NCI-H345 treated with DMSO at 0.1 percent for 48 hours (cell line): ENCODE results near the gene NACC2.

ENCODE experiments used
- DNase-seq: peaks from one replicate; lab custom pipeline; 2025; ENCODE audit not compliant: unreplicated experiment; lab: John Stamatoyannopoulos, UW

The NACC2 gene

DNA sequence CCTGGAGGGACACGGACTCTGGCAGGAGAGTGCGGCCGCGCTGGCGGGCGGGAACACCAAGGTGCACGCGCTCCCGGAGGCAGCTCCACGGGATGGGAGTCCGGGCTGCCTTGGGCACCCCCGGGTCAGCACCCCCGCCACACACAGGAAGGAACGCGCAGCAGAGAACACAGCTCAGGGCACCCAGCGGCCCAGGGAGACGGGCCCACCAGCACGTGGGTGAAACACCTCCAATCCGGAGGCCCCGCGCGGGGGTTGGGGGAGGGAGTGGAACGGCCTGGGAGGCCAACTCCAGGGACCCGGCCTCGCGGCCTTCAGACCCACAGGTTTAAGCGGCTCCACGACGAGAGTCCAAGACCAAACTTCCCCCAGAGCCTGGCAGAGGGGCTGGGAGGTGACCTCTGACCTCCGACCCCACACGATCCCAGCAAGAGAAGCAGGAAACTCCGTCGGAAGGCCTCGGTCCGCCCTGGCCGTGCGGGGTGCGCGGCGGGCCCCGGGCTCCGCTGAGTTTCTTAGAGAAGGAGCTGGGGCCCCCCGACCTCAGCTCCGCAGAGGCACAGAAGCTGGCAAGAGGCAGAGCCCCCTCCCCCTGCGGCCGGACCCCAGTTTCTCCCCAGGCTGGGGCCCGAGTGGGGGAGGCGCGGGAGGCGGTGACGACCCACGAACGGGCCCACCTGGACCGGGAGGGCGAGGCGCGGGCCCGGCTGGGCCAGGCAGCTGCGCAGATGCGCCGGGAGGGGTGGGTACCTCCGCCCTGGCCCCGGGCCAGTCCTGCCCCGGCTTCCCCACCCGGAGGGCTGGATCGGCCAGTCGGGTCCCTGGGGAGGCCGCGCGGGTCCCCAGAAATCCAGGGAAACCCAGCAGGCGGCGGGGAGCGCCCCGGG, 851 bp downstream of the NACC2 start:
- no peak for DNase-seq

- DNase-seq = no peak
Measured at GRCh38 chr9:136093346-136093986, 1.6 kb downstream of the NACC2 start.

DNA sequence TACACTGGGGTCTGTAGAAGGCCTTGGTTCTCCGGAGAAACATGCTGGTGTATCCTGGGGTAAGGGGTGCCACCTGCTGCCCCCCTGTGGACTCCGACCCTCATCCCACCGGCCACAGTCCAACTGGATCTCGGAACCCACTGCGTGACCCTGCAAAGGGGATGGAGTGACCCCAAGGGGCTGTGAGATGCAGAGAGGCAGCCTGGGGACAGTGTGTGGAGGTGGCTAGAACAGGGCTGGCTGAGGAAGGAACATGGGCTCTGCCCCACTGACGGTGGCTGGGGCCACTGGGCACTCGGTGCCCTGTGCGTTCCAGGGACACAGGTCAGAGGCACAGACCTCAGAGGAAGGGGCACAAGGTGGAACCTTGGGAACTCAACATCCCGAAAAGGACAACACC, 2.3 kb downstream of the NACC2 start:
- DNase-seq = no peak

DNA sequence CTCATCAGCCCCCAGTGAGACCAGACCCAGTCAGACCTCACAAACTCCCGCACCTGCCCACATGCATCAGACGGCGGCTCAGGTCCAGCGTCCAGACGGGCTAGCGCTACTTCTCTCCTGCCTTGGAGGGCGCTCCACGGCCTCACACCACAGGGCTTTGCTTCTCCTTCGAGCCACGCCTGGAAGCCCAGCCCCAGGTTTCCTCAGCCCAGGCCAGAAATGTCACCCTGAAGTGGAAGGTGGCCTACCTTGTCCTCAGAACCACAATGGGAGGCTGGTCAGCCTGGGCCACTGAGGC, 2.8 kb downstream of the NACC2 start:
- no peak for DNase-seq

GRCh38 chr9:136091582-136092352, 3.3 kb downstream of the NACC2 start:
- DNase-seq = no peak

- no peak for DNase-seq
Measured at GRCh38 chr9:136090768-136091581, 4.1 kb downstream of the NACC2 start.

- DNase-seq = no peak
Measured at GRCh38 chr9:136090056-136090735, 4.9 kb downstream of the NACC2 start.

GRCh38 chr9:136089697-136090045, 5.4 kb downstream of the NACC2 start:
- DNase-seq = no peak

DNA sequence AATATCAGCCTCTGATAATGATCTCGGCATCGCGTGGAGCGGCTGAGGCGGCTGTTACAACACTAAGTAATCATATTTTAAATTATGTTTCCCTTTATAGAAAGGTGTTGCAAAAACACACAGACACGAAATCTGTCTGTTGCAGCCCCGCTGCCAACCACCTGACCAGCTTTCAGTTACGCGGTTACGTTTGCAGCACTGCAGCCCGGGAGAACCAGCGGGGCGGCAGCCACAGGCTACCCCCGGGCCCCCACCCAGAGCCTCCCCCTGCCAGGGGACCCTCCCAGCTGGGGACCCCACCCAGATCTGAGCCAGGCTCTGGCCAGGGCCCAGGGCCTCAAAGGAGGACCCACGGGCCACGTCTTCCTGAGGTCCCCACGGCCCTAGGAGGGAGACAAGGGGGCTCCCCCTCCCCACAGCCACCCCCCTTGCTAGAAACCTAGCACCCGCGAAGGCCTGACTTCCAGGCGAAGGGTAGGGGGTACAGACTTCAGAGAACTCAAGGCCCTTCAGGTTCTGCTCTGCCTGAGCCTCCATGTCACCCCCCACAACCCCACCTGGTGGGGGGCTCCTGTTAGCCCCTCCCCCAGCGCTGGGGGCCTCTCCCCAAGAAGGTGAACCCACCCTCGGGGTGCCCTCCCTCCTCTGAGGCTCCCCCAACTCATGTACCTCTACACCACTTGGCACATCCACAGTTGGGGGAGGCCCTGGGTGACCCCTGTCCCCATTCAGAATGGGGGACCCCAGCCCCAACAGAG, 6.0 kb downstream of the NACC2 start:
- DNase-seq = no peak

DNA sequence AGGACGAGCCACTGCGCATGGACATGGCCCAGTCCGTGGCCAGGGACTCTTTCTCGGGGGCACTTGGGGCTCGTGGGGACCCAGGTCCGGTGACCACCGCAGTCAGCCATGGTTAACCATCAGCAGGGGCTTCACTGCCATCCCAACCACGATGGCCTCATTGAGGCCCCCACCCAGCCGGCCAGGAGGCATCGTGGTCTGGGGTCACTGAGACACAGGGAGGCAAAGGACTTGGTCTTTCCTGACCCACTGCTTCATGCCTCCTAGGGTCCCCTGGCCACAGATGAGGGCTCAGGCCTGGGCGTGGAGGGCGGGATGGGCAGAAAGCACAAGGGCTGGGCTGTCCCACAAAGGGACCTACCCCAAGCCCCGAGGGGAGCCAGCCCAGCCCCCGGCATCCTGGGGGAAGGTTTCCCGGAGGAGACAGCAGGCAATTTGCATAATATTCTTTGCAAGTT, 6.6 kb downstream of the NACC2 start:
- no peak for DNase-seq

GRCh38 chr9:136087741-136088480, 7.2 kb downstream of the NACC2 start:
- no peak for DNase-seq

DNA sequence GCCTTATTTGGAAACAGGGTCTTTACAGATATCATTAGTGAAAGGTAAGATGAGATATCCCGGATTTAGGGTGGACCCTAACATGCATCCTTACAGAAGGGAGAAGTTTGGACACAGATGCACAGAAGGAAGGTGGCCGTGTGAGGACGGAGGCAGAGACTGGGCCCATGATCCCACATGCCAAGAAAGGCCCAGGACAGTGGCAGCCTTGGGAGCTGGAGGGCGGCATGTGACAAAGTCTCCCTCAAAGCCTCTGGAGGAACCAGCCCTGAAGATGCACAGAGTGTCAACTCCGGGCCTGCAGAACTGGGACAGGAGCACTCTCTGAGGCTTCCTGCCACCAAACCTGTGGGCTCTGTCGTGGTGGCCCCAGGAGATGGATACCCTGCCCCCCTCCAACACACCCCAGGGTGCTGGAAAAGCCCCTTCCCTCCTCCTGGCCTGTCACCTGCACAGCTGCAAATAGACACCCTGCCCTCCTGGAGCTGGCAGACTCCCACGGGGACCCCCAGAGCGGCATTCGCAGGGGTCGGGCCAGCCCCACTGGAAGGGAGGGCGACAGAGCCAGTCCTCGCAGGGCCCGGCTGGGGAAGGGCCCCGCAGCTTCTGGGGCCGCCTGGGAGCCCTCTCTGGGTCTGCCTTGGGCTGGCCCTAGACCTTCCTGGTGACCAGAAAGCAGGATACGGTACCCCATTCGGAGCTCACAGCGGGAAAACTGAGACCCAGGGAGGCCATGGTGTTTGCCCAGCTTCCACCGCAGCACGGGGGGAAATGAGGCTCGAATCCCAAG, 7.9 kb downstream of the NACC2 start:
- no peak for DNase-seq

DNA sequence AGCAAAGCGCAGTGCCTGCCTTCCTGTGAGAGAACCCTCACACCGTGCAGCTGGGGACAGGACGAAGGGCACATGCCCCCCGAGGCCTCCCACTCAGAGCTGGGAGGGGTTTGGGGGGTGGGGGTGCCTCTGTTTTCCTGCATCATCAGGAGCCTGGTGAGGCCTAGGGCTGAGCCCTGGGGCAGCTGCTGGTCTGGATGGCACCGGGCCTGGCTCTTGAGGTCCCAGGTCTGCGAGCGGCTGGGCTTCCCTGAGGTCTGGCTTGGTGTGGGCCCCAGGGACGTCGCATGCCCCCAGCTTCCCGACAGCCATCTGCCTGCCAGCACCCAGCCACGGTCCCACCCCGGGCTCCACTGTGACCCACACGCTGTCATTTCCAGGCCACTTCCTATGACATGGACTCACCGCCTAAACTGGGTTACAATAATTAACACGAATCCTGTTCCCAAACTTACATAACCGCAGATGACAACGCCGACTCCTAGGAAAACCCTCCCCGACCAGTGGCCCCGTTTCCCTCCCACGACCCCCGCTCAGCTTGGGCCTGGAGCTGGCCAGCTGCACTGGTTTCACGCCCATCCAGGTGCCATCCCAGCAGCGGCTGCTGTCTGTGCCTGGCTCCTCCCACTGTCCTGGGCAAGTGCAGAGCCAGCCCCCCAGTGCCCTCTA, 8.7 kb downstream of the NACC2 start:
- DNase-seq = no peak

DNA sequence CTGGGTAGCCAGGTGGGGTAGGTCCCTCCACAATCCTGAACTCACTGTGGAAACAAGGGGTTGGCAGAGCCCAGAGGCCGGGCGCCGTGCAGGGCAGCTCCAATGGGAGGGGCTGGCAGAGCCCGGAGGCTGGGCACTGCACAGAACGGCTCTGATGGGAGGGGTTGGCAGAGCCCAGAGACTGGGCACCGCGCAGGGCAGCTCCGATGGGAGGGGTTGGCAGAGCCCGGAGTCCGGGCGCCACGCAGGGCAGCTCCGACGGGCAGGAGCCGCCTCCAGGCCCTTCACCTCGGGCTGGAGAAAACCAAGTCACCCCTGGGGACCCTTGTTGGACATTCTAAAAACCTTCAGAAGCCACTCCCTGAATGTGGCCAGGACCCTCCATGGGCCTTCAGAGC, 9.3 kb downstream of the NACC2 start:
- no peak for DNase-seq

- no peak for DNase-seq
Measured at GRCh38 chr9:136084063-136084944, 10.8 kb downstream of the NACC2 start.

DNA sequence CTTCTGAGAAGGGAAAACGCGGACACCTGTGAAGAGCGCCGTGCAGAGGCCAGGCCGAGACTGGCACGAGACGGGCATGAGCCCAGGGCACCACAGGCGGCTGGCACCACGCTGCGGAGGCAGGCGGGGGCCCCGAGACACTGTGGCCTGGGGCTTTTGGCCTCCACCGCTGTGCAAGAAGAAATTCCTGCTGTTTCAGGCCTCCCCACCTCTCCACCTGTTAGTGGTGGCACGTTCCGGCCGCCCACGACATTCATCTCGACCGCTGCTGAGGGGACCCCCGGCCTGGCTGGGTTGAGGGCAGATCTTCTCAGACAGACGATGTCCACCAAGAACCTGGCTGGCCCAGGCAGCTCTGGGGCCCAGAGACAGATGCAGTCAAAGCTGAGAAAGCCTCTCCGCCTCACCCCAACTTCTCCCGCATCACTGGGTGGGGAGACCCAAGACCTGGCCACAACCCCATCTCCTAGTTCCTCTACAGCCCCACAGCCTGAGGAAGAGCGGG, 11.5 kb downstream of the NACC2 start:
- no peak for DNase-seq
